Measurements from ENCODE around the gene FOXM1.

GRCh38 chr12:2886768-2887450 is 9.9 kb upstream of the FOXM1 start:
- TF ChIP-seq, protein P1, sequence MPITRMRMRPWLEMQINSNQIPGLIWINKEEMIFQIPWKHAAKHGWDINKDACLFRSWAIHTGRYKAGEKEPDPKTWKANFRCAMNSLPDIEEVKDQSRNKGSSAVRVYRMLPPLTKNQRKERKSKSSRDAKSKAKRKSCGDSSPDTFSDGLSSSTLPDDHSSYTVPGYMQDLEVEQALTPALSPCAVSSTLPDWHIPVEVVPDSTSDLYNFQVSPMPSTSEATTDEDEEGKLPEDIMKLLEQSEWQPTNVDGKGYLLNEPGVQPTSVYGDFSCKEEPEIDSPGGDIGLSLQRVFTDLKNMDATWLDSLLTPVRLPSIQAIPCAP (CRISPR knock-in tag; IDR thresholded peaks at IDR 0.05; ENCODE audit: low read depth): no peak
- TF ChIP-seq, protein P2, sequence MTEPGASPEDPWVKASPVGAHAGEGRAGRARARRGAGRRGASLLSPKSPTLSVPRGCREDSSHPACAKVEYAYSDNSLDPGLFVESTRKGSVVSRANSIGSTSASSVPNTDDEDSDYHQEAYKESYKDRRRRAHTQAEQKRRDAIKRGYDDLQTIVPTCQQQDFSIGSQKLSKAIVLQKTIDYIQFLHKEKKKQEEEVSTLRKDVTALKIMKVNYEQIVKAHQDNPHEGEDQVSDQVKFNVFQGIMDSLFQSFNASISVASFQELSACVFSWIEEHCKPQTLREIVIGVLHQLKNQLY (CRISPR knock-in tag; IDR thresholded peaks at IDR 0.05): no peak
- TF ChIP-seq ZNF670 (CRISPR knock-in tag; IDR thresholded peaks at IDR 0.05; ENCODE audit: borderline replicate concordance) (no peak), ZNF749 (CRISPR knock-in tag; IDR thresholded peaks at IDR 0.05; ENCODE audit: borderline replicate concordance) (no peak), IRF2 (CRISPR knock-in tag; IDR thresholded peaks at IDR 0.05) (no peak), CSRNP1 (CRISPR knock-in tag; IDR thresholded peaks at IDR 0.05) (no peak), PITX1 (CRISPR knock-in tag; IDR thresholded peaks at IDR 0.05) (no peak), HCFC1 (IDR thresholded peaks at IDR 0.05; ENCODE audit: low read depth, low read length) (no peak)
- TF ChIP-seq, protein P3, sequence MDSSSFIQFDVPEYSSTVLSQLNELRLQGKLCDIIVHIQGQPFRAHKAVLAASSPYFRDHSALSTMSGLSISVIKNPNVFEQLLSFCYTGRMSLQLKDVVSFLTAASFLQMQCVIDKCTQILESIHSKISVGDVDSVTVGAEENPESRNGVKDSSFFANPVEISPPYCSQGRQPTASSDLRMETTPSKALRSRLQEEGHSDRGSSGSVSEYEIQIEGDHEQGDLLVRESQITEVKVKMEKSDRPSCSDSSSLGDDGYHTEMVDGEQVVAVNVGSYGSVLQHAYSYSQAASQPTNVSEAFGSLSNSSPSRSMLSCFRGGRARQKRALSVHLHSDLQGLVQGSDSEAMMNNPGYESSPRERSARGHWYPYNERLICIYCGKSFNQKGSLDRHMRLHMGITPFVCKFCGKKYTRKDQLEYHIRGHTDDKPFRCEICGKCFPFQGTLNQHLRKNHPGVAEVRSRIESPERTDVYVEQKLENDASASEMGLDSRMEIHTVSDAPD (CRISPR knock-in tag; IDR thresholded peaks at IDR 0.05): no peak
